Kidney epithelial cell (primary cell): ENCODE data around the gene ANKRD60. TPM values are rescaled to one million over a fixed set of nuclear protein-coding genes. Genes with fewer than 3 reads are reported as not detected.

Experiments
- DNase-seq: peaks from one replicate; pipeline ENCODE4 v3.0.0-alpha.2; 2010; ENCODE audit warnings: low read depth
- H3K27me3 ChIP-seq: 2 replicates; pipeline ENCODE4 v1.6.0; 2011; ENCODE audit warnings: low read length; ENCODE audit not compliant: control insufficient read depth, insufficient read depth
- H3K36me3 ChIP-seq: 2 replicates; pipeline ENCODE4 v1.5.1; 2011; ENCODE audit warnings: low read length; ENCODE audit not compliant: control insufficient read depth, insufficient read depth
- H3K4me3 ChIP-seq: 2 replicates; pipeline ENCODE4 v1.5.1; 2011; ENCODE audit warnings: low read depth, mild to moderate bottlenecking, control low read depth, low read length
- total RNA-seq: library from RNA; depleted of rRNA; stranded (reverse); fragments of >200 nt; gene quantifications from 2 replicates; pipeline ENCODE4 v1.2.3, GENCODE V29; 2015
- TF ChIP-seq, protein P1 (sequence below): IDR thresholded peaks from 2 replicates; pipeline ENCODE4 v1.5.1; 2011; ENCODE audit warnings: mild to moderate bottlenecking, moderate library complexity, low read length, control low read depth, inconsistent platforms; ENCODE audit not compliant: insufficient read depth, poor library complexity, severe bottlenecking

The ANKRD60 gene
- total RNA-seq, 1 donor from 2014 or later = not detected

DNA sequence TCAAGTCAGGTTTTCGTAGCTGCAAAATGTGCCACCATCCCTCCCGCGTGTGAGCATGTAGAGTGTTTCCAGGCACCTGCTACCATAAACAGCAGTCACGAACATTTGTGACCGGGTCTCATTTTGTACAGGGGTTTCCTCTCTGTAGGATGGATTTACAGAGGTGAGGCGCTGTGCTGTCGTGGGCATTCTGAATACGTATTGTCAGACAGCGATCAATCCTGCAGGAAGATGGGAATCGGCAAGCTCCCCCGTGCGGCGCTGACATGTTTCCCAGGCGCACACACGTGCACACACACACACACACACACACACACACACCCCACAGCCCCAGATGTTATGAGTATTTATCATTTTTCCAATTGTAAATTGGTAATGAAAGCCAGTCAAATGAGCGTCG is 15.8 kb downstream of the ANKRD60 start:
- Histone ChIP-seq H3K4me3 (no peak overlapping the region), H3K36me3 (no peaks in the 10 kb centered on the region), H3K27me3 (peaks cover 20% of the 10 kb centered on the region)
- DNase-seq = no peak
- TF ChIP-seq, protein P1, sequence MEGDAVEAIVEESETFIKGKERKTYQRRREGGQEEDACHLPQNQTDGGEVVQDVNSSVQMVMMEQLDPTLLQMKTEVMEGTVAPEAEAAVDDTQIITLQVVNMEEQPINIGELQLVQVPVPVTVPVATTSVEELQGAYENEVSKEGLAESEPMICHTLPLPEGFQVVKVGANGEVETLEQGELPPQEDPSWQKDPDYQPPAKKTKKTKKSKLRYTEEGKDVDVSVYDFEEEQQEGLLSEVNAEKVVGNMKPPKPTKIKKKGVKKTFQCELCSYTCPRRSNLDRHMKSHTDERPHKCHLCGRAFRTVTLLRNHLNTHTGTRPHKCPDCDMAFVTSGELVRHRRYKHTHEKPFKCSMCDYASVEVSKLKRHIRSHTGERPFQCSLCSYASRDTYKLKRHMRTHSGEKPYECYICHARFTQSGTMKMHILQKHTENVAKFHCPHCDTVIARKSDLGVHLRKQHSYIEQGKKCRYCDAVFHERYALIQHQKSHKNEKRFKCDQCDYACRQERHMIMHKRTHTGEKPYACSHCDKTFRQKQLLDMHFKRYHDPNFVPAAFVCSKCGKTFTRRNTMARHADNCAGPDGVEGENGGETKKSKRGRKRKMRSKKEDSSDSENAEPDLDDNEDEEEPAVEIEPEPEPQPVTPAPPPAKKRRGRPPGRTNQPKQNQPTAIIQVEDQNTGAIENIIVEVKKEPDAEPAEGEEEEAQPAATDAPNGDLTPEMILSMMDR = no peak

DNA sequence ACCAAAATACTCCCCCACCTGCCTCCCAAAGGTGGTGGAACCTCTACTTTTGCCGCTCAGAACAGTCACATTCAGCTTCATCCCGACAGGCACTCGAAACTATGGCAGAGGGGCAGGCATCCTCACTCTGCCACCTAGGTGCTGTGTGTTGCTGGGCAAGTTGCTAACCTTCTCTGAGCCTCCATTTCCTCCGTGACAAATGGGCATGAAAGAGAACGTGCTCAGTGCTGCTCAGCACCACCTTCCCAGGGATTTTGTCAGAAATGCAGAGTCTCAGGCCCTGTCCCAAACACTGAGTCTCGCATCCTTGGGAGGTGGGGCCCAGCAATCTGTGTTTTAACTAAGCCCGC is 18.1 kb downstream of the ANKRD60 start:
- TF ChIP-seq, protein P1 = no peak
- H3K27me3 ChIP-seq = peaks cover 15% of the 10 kb centered on the region
- no peak for DNase-seq
- H3K4me3 ChIP-seq = no peak overlapping the region
- H3K36me3 ChIP-seq = no peaks in the 10 kb centered on the region

DNA sequence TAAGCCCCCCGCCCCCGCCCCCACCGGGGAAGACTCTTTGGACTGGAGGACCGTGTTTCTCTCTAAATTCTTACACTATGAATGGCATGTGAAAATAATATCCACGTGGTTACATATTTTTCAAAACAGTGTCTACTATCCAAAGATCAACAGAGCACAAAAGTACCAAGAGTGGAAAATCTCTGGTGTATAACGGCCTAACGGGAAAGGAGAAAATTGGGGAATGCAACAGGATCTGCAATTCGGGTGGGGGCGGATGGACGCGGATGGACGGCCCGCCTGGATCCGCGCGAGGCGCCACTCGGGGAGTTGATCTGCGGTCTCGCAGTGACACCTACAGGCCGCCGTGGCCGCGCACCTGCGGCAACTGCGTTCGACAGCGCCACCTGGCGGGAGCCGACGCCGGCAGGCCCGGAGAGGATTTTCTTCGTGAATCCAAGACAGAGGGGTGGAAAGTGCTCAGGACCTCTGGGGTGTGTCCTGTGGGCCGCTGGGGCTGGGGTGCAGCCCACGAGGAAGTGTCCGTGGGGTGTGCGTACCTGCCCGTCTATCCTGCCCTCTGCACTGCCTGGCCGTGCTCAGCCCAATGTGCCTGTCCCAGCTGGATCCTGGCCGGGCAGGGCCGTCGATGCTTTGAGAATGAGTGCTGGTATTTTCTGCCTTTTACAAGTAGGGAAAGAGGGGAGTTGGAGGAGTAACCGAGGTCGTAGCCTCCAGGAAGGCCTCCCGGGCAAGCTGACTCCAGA is 18.6 kb downstream of the ANKRD60 start:
- Histone ChIP-seq H3K36me3 (no peaks in the 10 kb centered on the region), H3K4me3 (no peak overlapping the region), H3K27me3 (peaks cover 15% of the 10 kb centered on the region)
- TF ChIP-seq, protein P1 = peak; percentile 100
- no peak for DNase-seq

DNA sequence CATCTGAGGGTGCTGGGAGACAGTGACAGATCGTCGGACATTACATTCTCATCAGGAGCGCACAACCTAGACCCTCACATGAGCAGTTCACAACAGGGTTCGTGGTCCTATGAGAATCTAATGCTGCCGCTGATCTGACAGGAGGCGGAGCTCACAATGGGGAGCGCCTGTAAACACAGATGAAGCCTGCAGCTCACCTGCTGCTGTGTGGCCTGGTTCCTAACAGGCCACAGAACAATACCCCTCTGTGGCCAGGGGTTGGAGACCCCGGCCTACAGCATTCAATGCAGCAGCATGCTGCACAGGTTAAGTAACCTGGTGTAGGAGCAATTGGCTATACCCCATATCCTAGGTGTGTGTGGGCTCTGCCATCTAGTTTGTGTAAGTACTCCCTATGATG is 19.5 kb downstream of the ANKRD60 start:
- peaks cover 11% of the 10 kb centered on the region for H3K27me3 ChIP-seq
- no peak overlapping the region for H3K4me3 ChIP-seq
- no peak for DNase-seq

DNA sequence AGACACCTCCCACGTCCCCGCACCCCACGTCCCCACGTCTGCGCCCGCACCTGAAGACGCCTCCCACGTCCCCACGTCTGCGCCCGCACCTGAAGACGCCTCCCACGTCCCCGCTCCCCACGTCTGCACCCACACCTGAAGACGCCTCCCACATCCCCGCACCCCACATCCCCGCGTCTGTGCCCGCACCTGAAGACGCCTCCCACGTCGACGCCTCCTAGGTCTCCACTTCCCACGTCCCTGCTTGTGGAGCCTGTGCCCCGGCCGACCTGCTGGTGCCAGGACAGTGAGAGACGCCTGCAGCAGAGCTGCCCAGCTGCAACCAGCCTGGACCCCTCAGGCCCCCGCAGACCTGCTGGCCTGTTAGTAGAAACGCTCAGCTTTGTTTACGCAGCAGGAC is 22.6 kb downstream of the ANKRD60 start:
- no peak overlapping the region for H3K4me3 ChIP-seq
- DNase-seq = no peak
- peaks cover 2% of the 10 kb centered on the region for H3K27me3 ChIP-seq
- H3K36me3 ChIP-seq = no peaks in the 10 kb centered on the region
- TF ChIP-seq, protein P1 = no peak

More for the DNA sequence above, 19.5 kb downstream of the ANKRD60 start:
- TF ChIP-seq, protein P1 = no peak
- no peaks in the 10 kb centered on the region for H3K36me3 ChIP-seq

DNA sequence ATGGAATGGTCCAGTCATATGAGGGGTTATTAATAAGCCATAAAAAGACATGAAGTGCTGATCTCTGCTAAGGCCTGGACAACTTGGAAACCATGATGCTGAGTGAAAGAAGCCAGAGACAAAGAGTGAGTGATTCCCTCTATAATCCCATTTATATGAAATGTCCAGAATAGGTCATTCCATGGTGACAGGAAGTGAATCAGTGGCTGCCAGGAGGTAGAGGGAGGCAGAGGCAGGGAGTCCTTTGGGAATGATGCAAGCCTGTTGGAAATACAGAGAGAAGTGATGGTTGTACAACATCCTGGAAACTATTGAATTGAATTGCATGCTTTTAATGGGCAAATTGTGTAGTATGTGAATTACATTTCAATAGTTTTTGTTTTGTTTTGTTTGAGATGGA is 26.4 kb downstream of the ANKRD60 start:
- H3K27me3 ChIP-seq = no peaks in the 10 kb centered on the region
- TF ChIP-seq, protein P1 = no peak
- DNase-seq = no peak
- H3K36me3 ChIP-seq = no peaks in the 10 kb centered on the region
- no peak overlapping the region for H3K4me3 ChIP-seq
